ENCODE measurements around the gene FXN.

FXN gene

DNA sequence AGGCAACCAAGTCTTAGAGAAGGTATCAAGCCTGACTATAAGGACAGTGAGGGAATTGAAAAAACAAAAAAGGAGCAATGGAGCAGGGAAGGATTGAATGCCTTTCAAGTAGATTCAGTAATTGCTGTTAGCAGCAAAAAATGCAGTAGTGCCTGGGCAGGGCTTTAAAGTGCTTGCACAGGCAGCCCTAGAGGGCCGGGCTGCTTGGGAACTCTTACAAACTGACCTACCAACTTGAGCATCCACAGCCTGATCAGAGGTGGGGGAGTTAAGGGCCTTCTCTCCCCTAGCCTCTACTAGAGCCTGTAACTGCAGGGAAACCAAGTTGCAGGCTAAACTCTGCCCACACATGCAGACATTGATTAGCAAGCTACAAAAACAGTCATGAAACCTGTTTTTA, 19.4 kb downstream of the FXN start:
- H3K27me3 ChIP-seq (ENCODE audit: control insufficient read depth, insufficient read depth, low read length), result no peaks in the 10 kb centered on the region
- no peaks in the 10 kb centered on the region for H3K4me1 ChIP-seq (ENCODE audit: control insufficient read depth, insufficient read depth, low read length)
- H3K36me3 ChIP-seq (ENCODE audit: control insufficient read depth, insufficient read depth, low read length), result peaks cover 4% of the 10 kb centered on the region
- H3K9ac ChIP-seq (ENCODE audit: low read depth, low read length), result no peak overlapping the region
- H3K4me3 ChIP-seq (ENCODE audit: low read depth, low read length), result no peak overlapping the region
- H3K9me3 ChIP-seq (ENCODE audit: control insufficient read depth, insufficient read depth, low read length), result no peaks in the 10 kb centered on the region

- H3K36me3 ChIP-seq (ENCODE audit: control insufficient read depth, insufficient read depth, low read length), result peaks cover 4% of the 10 kb centered on the region
- no peak overlapping the region for H3K9ac ChIP-seq (ENCODE audit: low read depth, low read length)
- no peaks in the 10 kb centered on the region for H3K27me3 ChIP-seq (ENCODE audit: control insufficient read depth, insufficient read depth, low read length)
- H3K4me3 ChIP-seq (ENCODE audit: low read depth, low read length), result no peak overlapping the region
- no peaks in the 10 kb centered on the region for H3K9me3 ChIP-seq (ENCODE audit: control insufficient read depth, insufficient read depth, low read length)
- peaks cover 7% of the 10 kb centered on the region for H3K4me1 ChIP-seq (ENCODE audit: control insufficient read depth, insufficient read depth, low read length)
Measured at GRCh38 chr9:69056191-69056815, 20.8 kb downstream of the FXN start.

DNA sequence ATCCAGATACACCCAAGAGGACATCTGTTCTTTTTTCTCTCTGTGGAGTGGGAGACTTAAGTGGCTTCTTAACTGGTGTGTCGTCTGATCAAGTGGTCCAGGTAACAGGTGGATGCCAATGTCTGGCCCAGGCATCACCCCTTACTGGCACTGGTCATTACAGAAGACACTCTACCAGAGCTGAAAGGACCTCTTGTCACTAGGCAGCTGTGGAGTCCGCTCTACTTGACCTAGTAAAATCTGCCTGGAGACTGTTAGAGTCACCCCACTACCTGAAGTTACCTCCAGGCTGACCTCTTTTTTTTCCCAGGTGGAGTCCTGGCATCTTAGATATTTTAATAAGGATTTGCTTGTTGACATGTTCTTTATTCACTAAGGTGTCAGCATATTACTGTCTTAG, 22.5 kb downstream of the FXN start:
- Histone ChIP-seq H3K4me1 (ENCODE audit: control insufficient read depth, insufficient read depth, low read length) (peaks cover 7% of the 10 kb centered on the region), H3K9ac (ENCODE audit: low read depth, low read length) (no peak overlapping the region), H3K9me3 (ENCODE audit: control insufficient read depth, insufficient read depth, low read length) (no peaks in the 10 kb centered on the region), H3K4me3 (ENCODE audit: low read depth, low read length) (no peak overlapping the region), H3K27me3 (ENCODE audit: control insufficient read depth, insufficient read depth, low read length) (no peaks in the 10 kb centered on the region), H3K36me3 (ENCODE audit: control insufficient read depth, insufficient read depth, low read length) (peaks cover 4% of the 10 kb centered on the region)

DNA sequence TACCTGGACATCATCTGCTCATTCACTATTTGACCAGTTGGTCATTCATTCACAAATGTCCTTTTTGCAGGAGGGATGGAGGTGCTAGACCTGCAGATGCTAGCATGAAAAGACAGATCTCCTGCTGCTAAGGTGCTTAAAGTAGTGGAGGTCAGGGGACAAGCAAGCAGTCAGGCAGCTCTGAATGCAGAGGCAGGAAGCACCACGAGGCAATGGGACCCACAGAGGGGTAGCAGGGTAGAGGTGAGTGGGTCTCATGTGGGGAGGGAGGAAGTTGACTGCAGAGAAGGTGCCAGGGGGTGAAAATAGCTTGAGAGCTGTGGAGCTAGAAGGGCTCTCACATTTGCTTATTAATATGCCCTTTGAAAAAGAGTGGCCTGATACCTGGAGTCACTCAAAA, 25.2 kb downstream of the FXN start:
- H3K9ac ChIP-seq (ENCODE audit: low read depth, low read length), result no peak overlapping the region
- peaks cover 11% of the 10 kb centered on the region for H3K4me1 ChIP-seq (ENCODE audit: control insufficient read depth, insufficient read depth, low read length)
- no peaks in the 10 kb centered on the region for H3K27me3 ChIP-seq (ENCODE audit: control insufficient read depth, insufficient read depth, low read length)
- no peaks in the 10 kb centered on the region for H3K9me3 ChIP-seq (ENCODE audit: control insufficient read depth, insufficient read depth, low read length)
- H3K36me3 ChIP-seq (ENCODE audit: control insufficient read depth, insufficient read depth, low read length), result peaks cover 5% of the 10 kb centered on the region
- H3K4me3 ChIP-seq (ENCODE audit: low read depth, low read length), result no peak overlapping the region

DNA sequence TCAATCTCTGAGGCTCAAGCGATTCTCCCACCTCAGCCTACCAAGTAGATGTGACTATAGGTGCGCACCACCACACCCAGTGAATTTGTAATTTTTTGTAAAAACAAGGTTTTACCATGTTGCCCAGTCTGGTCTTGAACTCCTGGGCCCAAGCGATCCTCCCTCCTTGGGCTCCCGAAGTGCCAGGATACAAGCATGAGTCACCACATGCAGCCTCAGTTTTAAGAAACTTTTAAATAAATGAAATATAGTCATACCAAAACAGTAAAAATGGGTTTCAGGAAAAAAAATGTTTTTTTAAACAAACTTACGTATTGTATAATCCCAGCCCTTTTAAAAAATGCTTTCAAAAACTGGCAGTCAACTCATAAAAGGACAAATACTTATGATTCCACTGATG, 26.6 kb downstream of the FXN start:
- peaks cover 9% of the 10 kb centered on the region for H3K36me3 ChIP-seq (ENCODE audit: control insufficient read depth, insufficient read depth, low read length)
- H3K27me3 ChIP-seq (ENCODE audit: control insufficient read depth, insufficient read depth, low read length), result no peaks in the 10 kb centered on the region
- peaks cover 16% of the 10 kb centered on the region for H3K4me1 ChIP-seq (ENCODE audit: control insufficient read depth, insufficient read depth, low read length)
- no peaks in the 10 kb centered on the region for H3K9me3 ChIP-seq (ENCODE audit: control insufficient read depth, insufficient read depth, low read length)
- H3K9ac ChIP-seq (ENCODE audit: low read depth, low read length), result no peak overlapping the region
- H3K4me3 ChIP-seq (ENCODE audit: low read depth, low read length), result no peak overlapping the region

GRCh38 chr9:69063839-69064238, 28.3 kb downstream of the FXN start:
- H3K9ac ChIP-seq (ENCODE audit: low read depth, low read length), result no peak overlapping the region
- no peaks in the 10 kb centered on the region for H3K27me3 ChIP-seq (ENCODE audit: control insufficient read depth, insufficient read depth, low read length)
- H3K36me3 ChIP-seq (ENCODE audit: control insufficient read depth, insufficient read depth, low read length), result peaks cover 17% of the 10 kb centered on the region
- peaks cover 16% of the 10 kb centered on the region for H3K4me1 ChIP-seq (ENCODE audit: control insufficient read depth, insufficient read depth, low read length)
- H3K9me3 ChIP-seq (ENCODE audit: control insufficient read depth, insufficient read depth, low read length), result no peaks in the 10 kb centered on the region
- no peak overlapping the region for H3K4me3 ChIP-seq (ENCODE audit: low read depth, low read length)

DNA sequence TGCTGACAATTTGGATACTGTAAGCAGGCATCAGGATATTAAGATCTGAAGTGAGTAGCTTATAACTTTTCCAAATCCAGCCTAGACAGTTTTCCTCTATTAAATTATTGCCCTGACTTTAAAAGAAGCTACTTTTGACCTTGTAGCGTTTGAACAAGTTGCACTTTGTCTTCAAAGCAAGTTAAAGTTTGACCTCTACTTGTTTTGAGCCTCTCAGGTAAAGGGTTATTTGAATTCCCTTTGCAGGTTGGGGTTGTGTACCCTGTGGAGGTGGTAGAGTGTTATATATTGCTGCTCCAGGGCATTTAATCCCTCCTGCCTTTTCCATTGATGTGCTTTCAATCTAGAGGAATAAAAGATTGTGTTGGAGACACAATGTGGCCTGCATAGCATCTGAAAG, 30.1 kb downstream of the FXN start:
- Histone ChIP-seq H3K4me1 (ENCODE audit: control insufficient read depth, insufficient read depth, low read length) (peaks cover 13% of the 10 kb centered on the region), H3K9ac (ENCODE audit: low read depth, low read length) (no peak overlapping the region), H3K27me3 (ENCODE audit: control insufficient read depth, insufficient read depth, low read length) (no peaks in the 10 kb centered on the region), H3K9me3 (ENCODE audit: control insufficient read depth, insufficient read depth, low read length) (no peaks in the 10 kb centered on the region), H3K36me3 (ENCODE audit: control insufficient read depth, insufficient read depth, low read length) (peaks cover 23% of the 10 kb centered on the region), H3K4me3 (ENCODE audit: low read depth, low read length) (no peak overlapping the region)

GRCh38 chr9:69066955-69067354, 31.4 kb downstream of the FXN start:
- no peaks in the 10 kb centered on the region for H3K9me3 ChIP-seq (ENCODE audit: control insufficient read depth, insufficient read depth, low read length)
- H3K27me3 ChIP-seq (ENCODE audit: control insufficient read depth, insufficient read depth, low read length), result no peaks in the 10 kb centered on the region
- no peak overlapping the region for H3K4me3 ChIP-seq (ENCODE audit: low read depth, low read length)
- H3K4me1 ChIP-seq (ENCODE audit: control insufficient read depth, insufficient read depth, low read length), result peaks cover 9% of the 10 kb centered on the region
- H3K36me3 ChIP-seq (ENCODE audit: control insufficient read depth, insufficient read depth, low read length), result peaks cover 23% of the 10 kb centered on the region
- H3K9ac ChIP-seq (ENCODE audit: low read depth, low read length), result no peak overlapping the region

GRCh38 chr9:69070201-69070600, 34.6 kb downstream of the FXN start:
- Histone ChIP-seq H3K4me1 (ENCODE audit: control insufficient read depth, insufficient read depth, low read length) (peaks cover 6% of the 10 kb centered on the region), H3K9ac (ENCODE audit: low read depth, low read length) (no peak overlapping the region), H3K4me3 (ENCODE audit: low read depth, low read length) (no peak overlapping the region), H3K9me3 (ENCODE audit: control insufficient read depth, insufficient read depth, low read length) (no peaks in the 10 kb centered on the region), H3K36me3 (ENCODE audit: control insufficient read depth, insufficient read depth, low read length) (peaks cover 18% of the 10 kb centered on the region), H3K27me3 (ENCODE audit: control insufficient read depth, insufficient read depth, low read length) (no peaks in the 10 kb centered on the region)

DNA sequence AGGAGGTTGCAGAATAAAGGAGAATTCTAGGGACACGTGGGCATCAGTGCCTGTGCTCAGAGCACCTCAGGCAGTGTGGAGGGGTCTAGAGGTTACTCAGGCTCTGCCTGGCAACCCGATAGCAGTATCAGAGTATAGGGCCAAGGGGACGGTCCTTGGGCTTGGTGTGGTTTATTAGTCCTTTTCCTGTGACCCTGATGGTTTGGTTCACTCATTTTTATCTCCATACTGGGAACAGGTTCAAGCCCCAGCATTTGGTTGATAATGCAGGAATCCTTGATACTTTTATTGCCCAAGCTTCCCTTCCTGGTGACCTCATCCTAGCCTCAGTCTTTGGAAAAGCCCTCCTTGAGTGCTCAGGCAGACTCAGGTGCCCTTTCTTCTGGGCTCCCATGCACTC, 35.5 kb downstream of the FXN start:
- no peaks in the 10 kb centered on the region for H3K9me3 ChIP-seq (ENCODE audit: control insufficient read depth, insufficient read depth, low read length)
- no peaks in the 10 kb centered on the region for H3K27me3 ChIP-seq (ENCODE audit: control insufficient read depth, insufficient read depth, low read length)
- H3K4me1 ChIP-seq (ENCODE audit: control insufficient read depth, insufficient read depth, low read length), result peaks cover 3% of the 10 kb centered on the region
- no peak overlapping the region for H3K9ac ChIP-seq (ENCODE audit: low read depth, low read length)
- H3K36me3 ChIP-seq (ENCODE audit: control insufficient read depth, insufficient read depth, low read length), result peaks cover 18% of the 10 kb centered on the region
- H3K4me3 ChIP-seq (ENCODE audit: low read depth, low read length), result no peak overlapping the region

DNA sequence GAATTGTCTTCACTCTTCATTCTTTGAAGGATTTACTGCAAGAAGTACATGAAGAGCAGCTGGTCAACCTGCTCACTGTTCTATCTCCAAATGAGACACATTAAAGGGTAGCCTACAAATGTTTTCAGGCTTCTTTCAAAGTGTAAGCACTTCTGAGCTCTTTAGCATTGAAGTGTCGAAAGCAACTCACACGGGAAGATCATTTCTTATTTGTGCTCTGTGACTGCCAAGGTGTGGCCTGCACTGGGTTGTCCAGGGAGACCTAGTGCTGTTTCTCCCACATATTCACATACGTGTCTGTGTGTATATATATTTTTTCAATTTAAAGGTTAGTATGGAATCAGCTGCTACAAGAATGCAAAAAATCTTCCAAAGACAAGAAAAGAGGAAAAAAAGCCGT, 37.6 kb downstream of the FXN start:
- Histone ChIP-seq H3K36me3 (ENCODE audit: control insufficient read depth, insufficient read depth, low read length) (peaks cover 6% of the 10 kb centered on the region), H3K27me3 (ENCODE audit: control insufficient read depth, insufficient read depth, low read length) (no peaks in the 10 kb centered on the region), H3K4me1 (ENCODE audit: control insufficient read depth, insufficient read depth, low read length) (no peaks in the 10 kb centered on the region), H3K4me3 (ENCODE audit: low read depth, low read length) (no peak overlapping the region), H3K9ac (ENCODE audit: low read depth, low read length) (no peak overlapping the region), H3K9me3 (ENCODE audit: control insufficient read depth, insufficient read depth, low read length) (no peaks in the 10 kb centered on the region)

- H3K27me3 ChIP-seq (ENCODE audit: control insufficient read depth, insufficient read depth, low read length), result no peaks in the 10 kb centered on the region
- no peak overlapping the region for H3K4me3 ChIP-seq (ENCODE audit: low read depth, low read length)
- no peaks in the 10 kb centered on the region for H3K36me3 ChIP-seq (ENCODE audit: control insufficient read depth, insufficient read depth, low read length)
- H3K9me3 ChIP-seq (ENCODE audit: control insufficient read depth, insufficient read depth, low read length), result no peaks in the 10 kb centered on the region
- H3K4me1 ChIP-seq (ENCODE audit: control insufficient read depth, insufficient read depth, low read length), result no peaks in the 10 kb centered on the region
- no peak overlapping the region for H3K9ac ChIP-seq (ENCODE audit: low read depth, low read length)
Measured at GRCh38 chr9:69074801-69075200, 39.2 kb downstream of the FXN start.

Measured in iPS-15b (cell line).